ENCODE data around the gene SLITRK4. TPM values are rescaled to one million over a fixed set of nuclear protein-coding genes. Genes with fewer than 3 reads are reported as not detected.

SLITRK4 gene
- total RNA-seq, 1 donor from 2014 or later: 2.0 TPM

GRCh38 chrX:143663755-143664154 is 27.9 kb upstream of the SLITRK4 start:
- H3K27ac Mint-ChIP-seq (ENCODE audit: unreplicated experiment): no peak overlapping the region

GRCh38 chrX:143661286-143661685 is 25.4 kb upstream of the SLITRK4 start:
- no peak for DNase-seq (ENCODE audit: low read depth, low spot score)
- Mint-ChIP-seq H3K9me3 (no peaks in the 10 kb centered on the region), H3K4me1 (no peaks in the 10 kb centered on the region), H3K27ac (ENCODE audit: unreplicated experiment) (no peak overlapping the region), H3K36me3 (ENCODE audit: low read depth) (no peaks in the 10 kb centered on the region), H3K27me3 (ENCODE audit: low read depth) (no peaks in the 10 kb centered on the region), H3K4me3 (no peak overlapping the region)
- TF ChIP-seq, protein P1, sequence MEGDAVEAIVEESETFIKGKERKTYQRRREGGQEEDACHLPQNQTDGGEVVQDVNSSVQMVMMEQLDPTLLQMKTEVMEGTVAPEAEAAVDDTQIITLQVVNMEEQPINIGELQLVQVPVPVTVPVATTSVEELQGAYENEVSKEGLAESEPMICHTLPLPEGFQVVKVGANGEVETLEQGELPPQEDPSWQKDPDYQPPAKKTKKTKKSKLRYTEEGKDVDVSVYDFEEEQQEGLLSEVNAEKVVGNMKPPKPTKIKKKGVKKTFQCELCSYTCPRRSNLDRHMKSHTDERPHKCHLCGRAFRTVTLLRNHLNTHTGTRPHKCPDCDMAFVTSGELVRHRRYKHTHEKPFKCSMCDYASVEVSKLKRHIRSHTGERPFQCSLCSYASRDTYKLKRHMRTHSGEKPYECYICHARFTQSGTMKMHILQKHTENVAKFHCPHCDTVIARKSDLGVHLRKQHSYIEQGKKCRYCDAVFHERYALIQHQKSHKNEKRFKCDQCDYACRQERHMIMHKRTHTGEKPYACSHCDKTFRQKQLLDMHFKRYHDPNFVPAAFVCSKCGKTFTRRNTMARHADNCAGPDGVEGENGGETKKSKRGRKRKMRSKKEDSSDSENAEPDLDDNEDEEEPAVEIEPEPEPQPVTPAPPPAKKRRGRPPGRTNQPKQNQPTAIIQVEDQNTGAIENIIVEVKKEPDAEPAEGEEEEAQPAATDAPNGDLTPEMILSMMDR (conservative IDR thresholded peaks at IDR 0.05): no peak

More at GRCh38 chrX:143663755-143664154, 27.9 kb upstream of the SLITRK4 start:
- TF ChIP-seq, protein P1 (conservative IDR thresholded peaks at IDR 0.05): no peak
- H3K4me3 Mint-ChIP-seq: no peak overlapping the region
- H3K27me3 Mint-ChIP-seq (ENCODE audit: low read depth): no peaks in the 10 kb centered on the region
- H3K36me3 Mint-ChIP-seq (ENCODE audit: low read depth): no peaks in the 10 kb centered on the region
- DNase-seq (ENCODE audit: low read depth, low spot score): no peak
- H3K4me1 Mint-ChIP-seq: no peaks in the 10 kb centered on the region
- H3K9me3 Mint-ChIP-seq: no peaks in the 10 kb centered on the region

GRCh38 chrX:143648705-143649104 is 12.8 kb upstream of the SLITRK4 start:
- DNase-seq (ENCODE audit: low read depth, low spot score): peak; percentile 1
- TF ChIP-seq, protein P1 (conservative IDR thresholded peaks at IDR 0.05): peak; percentile 51
- Mint-ChIP-seq H3K9me3 (no peaks in the 10 kb centered on the region), H3K27ac (ENCODE audit: unreplicated experiment) (no peak overlapping the region), H3K4me3 (no peak overlapping the region), H3K36me3 (ENCODE audit: low read depth) (no peaks in the 10 kb centered on the region), H3K4me1 (no peaks in the 10 kb centered on the region), H3K27me3 (ENCODE audit: low read depth) (no peaks in the 10 kb centered on the region)

- H3K9me3 Mint-ChIP-seq: no peaks in the 10 kb centered on the region
- DNase-seq (ENCODE audit: low read depth, low spot score): no peak
- H3K27ac Mint-ChIP-seq (ENCODE audit: unreplicated experiment): no peak overlapping the region
- H3K27me3 Mint-ChIP-seq (ENCODE audit: low read depth): no peaks in the 10 kb centered on the region
- no peaks in the 10 kb centered on the region for H3K4me1 Mint-ChIP-seq
- TF ChIP-seq, protein P1 (conservative IDR thresholded peaks at IDR 0.05): no peak
- H3K4me3 Mint-ChIP-seq: no peak overlapping the region
- no peaks in the 10 kb centered on the region for H3K36me3 Mint-ChIP-seq (ENCODE audit: low read depth)
Observed at GRCh38 chrX:143642426-143642825, 6.5 kb upstream of the SLITRK4 start.

GRCh38 chrX:143636831-143637230 is 930 bp upstream of the SLITRK4 start:
- H3K27me3 Mint-ChIP-seq (ENCODE audit: low read depth): peaks cover 18% of the 10 kb centered on the region
- TF ChIP-seq, protein P1 (conservative IDR thresholded peaks at IDR 0.05): no peak
- H3K36me3 Mint-ChIP-seq (ENCODE audit: low read depth): no peaks in the 10 kb centered on the region
- H3K4me3 Mint-ChIP-seq: no peak overlapping the region
- DNase-seq (ENCODE audit: low read depth, low spot score): no peak
- H3K27ac Mint-ChIP-seq (ENCODE audit: unreplicated experiment): no peak overlapping the region
- H3K4me1 Mint-ChIP-seq: peaks cover 13% of the 10 kb centered on the region
- H3K9me3 Mint-ChIP-seq: no peaks in the 10 kb centered on the region

All from neural crest cell (in vitro differentiated cells).